COLO668 (cell line): ENCODE data around the gene CTNNA2.
"Not testable (repeated sequence)": the region's sequence is repeated elsewhere in the genome, so short reads cannot be mapped to it uniquely, and the experiment has no call there.

Source experiments
- DNase-seq: peaks from one replicate; lab custom pipeline; 2025; ENCODE audit not compliant: unreplicated experiment; lab: John Stamatoyannopoulos, UW

Gene CTNNA2

GRCh38 chr2:80070587-80070986 is 557.7 kb downstream of the CTNNA2 start:
- no peak for DNase-seq

GRCh38 chr2:80071941-80072340 is 559.1 kb downstream of the CTNNA2 start:
- no peak for DNase-seq

GRCh38 chr2:80073134-80073561 is 560.3 kb downstream of the CTNNA2 start:
- DNase-seq, result peak; percentile 17

GRCh38 chr2:80074321-80075070 is 561.6 kb downstream of the CTNNA2 start:
- DNase-seq, result no peak

GRCh38 chr2:80075719-80076118 is 562.9 kb downstream of the CTNNA2 start:
- no peak for DNase-seq

GRCh38 chr2:80078290-80079036 is 565.6 kb downstream of the CTNNA2 start:
- no peak for DNase-seq

- DNase-seq, result no peak
Measured at GRCh38 chr2:80080957-80081356, 568.1 kb downstream of the CTNNA2 start.

GRCh38 chr2:80086831-80087230 is 574.0 kb downstream of the CTNNA2 start:
- DNase-seq, result no peak

- DNase-seq, result no peak
Measured at GRCh38 chr2:80091237-80091636, 578.4 kb downstream of the CTNNA2 start.

GRCh38 chr2:80092474-80092873 is 579.6 kb downstream of the CTNNA2 start:
- DNase-seq, result no peak

- not testable (repeated sequence) for DNase-seq
Measured at GRCh38 chr2:80098503-80098902, 585.7 kb downstream of the CTNNA2 start.

- no peak for DNase-seq
Measured at GRCh38 chr2:80102026-80102425, 589.2 kb downstream of the CTNNA2 start.

GRCh38 chr2:80105015-80105640 is 592.3 kb downstream of the CTNNA2 start:
- DNase-seq, result no peak

- no peak for DNase-seq
Measured at GRCh38 chr2:80111185-80111584, 598.3 kb downstream of the CTNNA2 start.

- DNase-seq, result no peak
Measured at GRCh38 chr2:80112790-80113189, 599.9 kb downstream of the CTNNA2 start.

- DNase-seq, result no peak
Measured at GRCh38 chr2:80113399-80113798, 600.5 kb downstream of the CTNNA2 start.

GRCh38 chr2:80114812-80115211 is 602.0 kb downstream of the CTNNA2 start:
- no peak for DNase-seq

GRCh38 chr2:80117401-80117800 is 604.5 kb downstream of the CTNNA2 start:
- DNase-seq, result no peak

- DNase-seq, result no peak
Measured at GRCh38 chr2:80120866-80121265, 608.0 kb downstream of the CTNNA2 start.

GRCh38 chr2:80122675-80123074 is 609.8 kb downstream of the CTNNA2 start:
- no peak for DNase-seq

GRCh38 chr2:80126596-80127189 is 613.8 kb downstream of the CTNNA2 start:
- DNase-seq, result no peak

- DNase-seq, result no peak
Measured at GRCh38 chr2:80128080-80128479, 615.2 kb downstream of the CTNNA2 start.
